Keratinocyte (primary cell): ENCODE data around the gene RBM25. TPM values are rescaled to one million over a fixed set of nuclear protein-coding genes. Genes with fewer than 3 reads are reported as not detected.

Experiments used
- DNase-seq: peaks from one replicate; pipeline ENCODE4 v3.0.0-alpha.2; 2011; ENCODE audit warnings: low read depth, missing footprints, low spot score
- FAIRE-seq: peaks from 2 replicates; lab custom pipeline; 2011; peaks lifted over from hg19 to GRCh38; lab: Jason Lieb, UNC
- H2AFZ ChIP-seq: 2 replicates; pipeline ENCODE4 v1.6.0; 2012; ENCODE audit warnings: low read length, control low read depth, inconsistent platforms; ENCODE audit not compliant: control insufficient read depth
- H3K27ac ChIP-seq: 2 replicates; pipeline ENCODE4 v1.5.1; 2011; ENCODE audit warnings: low read length; ENCODE audit not compliant: control insufficient read depth, insufficient read depth
- H3K27me3 ChIP-seq: 3 replicates; pipeline ENCODE4 v1.6.0; 2011; ENCODE audit warnings: low read length; ENCODE audit not compliant: control insufficient read depth, insufficient read depth; ENCODE audit errors: extremely low read depth
- H3K36me3 ChIP-seq, 2 experiments: 2 replicates in 1 of 2; 3 replicates in 1 of 2; pipeline ENCODE4 v1.5.1; 2011; ENCODE audit warnings: low read length in 2 of 2, mild to moderate bottlenecking in 1 of 2; ENCODE audit not compliant: control insufficient read depth in 2 of 2, insufficient read depth in 2 of 2; ENCODE audit errors: extremely low read depth in 1 of 2
- H3K4me1 ChIP-seq: 3 replicates; pipeline ENCODE4 v1.5.1; 2011; ENCODE audit warnings: low read length; ENCODE audit not compliant: control insufficient read depth, insufficient read depth; ENCODE audit errors: extremely low read depth
- H3K4me2 ChIP-seq: 3 replicates; pipeline ENCODE4 v1.6.0; 2011; ENCODE audit warnings: low read depth, low read length; ENCODE audit not compliant: control insufficient read depth, insufficient read depth; ENCODE audit errors: extremely low read depth
- H3K4me3 ChIP-seq, 3 experiments: fragments of 200-600 bp in 1 of 3; sonication (generic) in 1 of 3; 2 replicates in 2 of 3; 3 replicates in 1 of 3; pipeline ENCODE4 v1.5.1; 2011 to 2016; ENCODE audit warnings: low read length in 3 of 3, mild to moderate bottlenecking in 3 of 3, control low read depth in 2 of 3, inconsistent platforms in 1 of 3, low read depth in 1 of 3, mixed read lengths in 1 of 3, mixed run types in 1 of 3, moderate library complexity in 1 of 3; ENCODE audit not compliant: control insufficient read depth in 2 of 3, insufficient read depth in 2 of 3; ENCODE audit errors: extremely low read depth in 1 of 3
- H3K79me2 ChIP-seq: 2 replicates; pipeline ENCODE4 v1.6.0; 2012; ENCODE audit warnings: low read length; ENCODE audit not compliant: control insufficient read depth, insufficient read depth
- H3K9ac ChIP-seq: 3 replicates; pipeline ENCODE4 v1.6.0; 2011; ENCODE audit warnings: low read length; ENCODE audit not compliant: control insufficient read depth, insufficient read depth; ENCODE audit errors: extremely low read depth
- H3K9me1 ChIP-seq: 3 replicates; pipeline ENCODE4 v1.6.0; 2011; ENCODE audit warnings: low read length; ENCODE audit not compliant: control insufficient read depth, insufficient read depth; ENCODE audit errors: extremely low read depth
- H3K9me3 ChIP-seq: 2 replicates; pipeline ENCODE4 v1.5.1; 2012; ENCODE audit warnings: low read depth, low read length; ENCODE audit not compliant: control insufficient read depth
- H4K20me1 ChIP-seq: 3 replicates; pipeline ENCODE4 v1.6.0; 2011; ENCODE audit warnings: low read length; ENCODE audit not compliant: control insufficient read depth, insufficient read depth; ENCODE audit errors: extremely low read depth
- EZH2 ChIP-seq: IDR thresholded peaks from one replicate; pipeline ENCODE4 v1.6.1; 2012; ENCODE audit warnings: inconsistent platforms, mild to moderate bottlenecking, low read length, moderate library complexity
- dilution Hi-C: fragments of 300-500 bp; cut with MboI; formaldehyde crosslinking; loops from one replicate; pipeline ENCODE4 v1.7.0; 2020; ENCODE audit warnings: low sequenced_read_pairs; ENCODE audit not compliant: extremely low pct_ligation_motif_present
- polyA plus RNA-seq, 5 experiments: library from polyadenylated mRNA; depleted of rRNA in 3 of 5; stranded (reverse) in 3 of 5; stranded (forward) in 1 of 5; unstranded in 1 of 5; fragments of >200 nt; gene quantifications; 1 replicate in 1 of 5; 2 replicates in 3 of 5; 3 replicates in 1 of 5; pipeline versions ENCODE4 v1.2.1 to v1.2.3, GENCODE V29; 2011 to 2012; ENCODE audit warnings: missing spikeins in 2 of 5, low read depth in 1 of 5, low replicate concordance in 1 of 5
- TF ChIP-seq, protein P1 (sequence below), 3 experiments: IDR thresholded peaks in 1 of 3; conservative IDR thresholded peaks in 1 of 3; optimal IDR thresholded peaks in 1 of 3; 2 replicates in 2 of 3; 3 replicates in 1 of 3; pipeline versions ENCODE3 to v1.5.1; 2011; ENCODE audit warnings: low read length in 3 of 3, mild to moderate bottlenecking in 3 of 3, moderate library complexity in 2 of 3, control low read depth in 1 of 3, inconsistent platforms in 1 of 3; ENCODE audit not compliant: insufficient read depth in 2 of 3; ENCODE audit errors: extremely low read depth in 1 of 3

The RBM25 gene
- polyA plus RNA-seq, 1 donor (not counting 4 experiments of a cell fraction or from before 2014, with no cell fraction given), result 47.4 TPM

DNA sequence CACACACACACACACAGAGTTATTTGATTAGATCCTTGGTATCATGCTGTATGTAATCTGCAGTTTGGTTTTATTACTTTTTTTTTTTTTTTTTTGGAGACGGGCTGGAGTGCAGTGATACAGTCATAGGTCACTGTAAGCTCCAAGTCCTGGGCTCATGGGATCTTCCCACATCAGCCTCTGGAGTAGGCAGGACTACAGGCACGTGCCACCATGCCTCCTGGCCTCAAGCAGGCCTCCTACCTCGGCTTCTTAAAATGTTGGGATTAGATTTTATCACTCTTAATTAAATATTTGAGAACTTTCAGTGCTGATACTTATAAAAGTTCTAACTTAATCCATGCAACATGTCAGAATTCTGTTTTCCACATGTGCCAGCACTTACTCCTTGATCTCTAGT is 46.7 kb downstream of the RBM25 start:
- DNase-seq (no peak), FAIRE-seq (no peak)
- Histone ChIP-seq H3K36me3 (peaks cover 26 to 47% of the 10 kb centered on the region in 2 experiments), H3K4me2 (no peak overlapping the region), H3K4me3 (no peak overlapping the region), H3K9me1 (no peaks in the 10 kb centered on the region), H4K20me1 (no peaks in the 10 kb centered on the region), H3K79me2 (no peaks in the 10 kb centered on the region), H3K27ac (no peak overlapping the region), H3K9me3 (no peaks in the 10 kb centered on the region), H3K27me3 (no peaks in the 10 kb centered on the region), H3K9ac (no peak overlapping the region), H3K4me1 (no peaks in the 10 kb centered on the region), H2AFZ (no peak overlapping the region)
- TF ChIP-seq, protein P1, sequence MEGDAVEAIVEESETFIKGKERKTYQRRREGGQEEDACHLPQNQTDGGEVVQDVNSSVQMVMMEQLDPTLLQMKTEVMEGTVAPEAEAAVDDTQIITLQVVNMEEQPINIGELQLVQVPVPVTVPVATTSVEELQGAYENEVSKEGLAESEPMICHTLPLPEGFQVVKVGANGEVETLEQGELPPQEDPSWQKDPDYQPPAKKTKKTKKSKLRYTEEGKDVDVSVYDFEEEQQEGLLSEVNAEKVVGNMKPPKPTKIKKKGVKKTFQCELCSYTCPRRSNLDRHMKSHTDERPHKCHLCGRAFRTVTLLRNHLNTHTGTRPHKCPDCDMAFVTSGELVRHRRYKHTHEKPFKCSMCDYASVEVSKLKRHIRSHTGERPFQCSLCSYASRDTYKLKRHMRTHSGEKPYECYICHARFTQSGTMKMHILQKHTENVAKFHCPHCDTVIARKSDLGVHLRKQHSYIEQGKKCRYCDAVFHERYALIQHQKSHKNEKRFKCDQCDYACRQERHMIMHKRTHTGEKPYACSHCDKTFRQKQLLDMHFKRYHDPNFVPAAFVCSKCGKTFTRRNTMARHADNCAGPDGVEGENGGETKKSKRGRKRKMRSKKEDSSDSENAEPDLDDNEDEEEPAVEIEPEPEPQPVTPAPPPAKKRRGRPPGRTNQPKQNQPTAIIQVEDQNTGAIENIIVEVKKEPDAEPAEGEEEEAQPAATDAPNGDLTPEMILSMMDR (optimal IDR thresholded peaks at IDR 0.05 in 1 of 3, IDR thresholded peaks at IDR 0.05 in 1 of 3, conservative IDR thresholded peaks at IDR 0.05 in 1 of 3; ENCODE audit: extremely low read depth in 1 of 3, insufficient read depth in 2 of 3, low read length in 3 of 3), result no peak
- TF ChIP-seq EZH2, result no peak
- dilution Hi-C loops, result no loop called here

DNA sequence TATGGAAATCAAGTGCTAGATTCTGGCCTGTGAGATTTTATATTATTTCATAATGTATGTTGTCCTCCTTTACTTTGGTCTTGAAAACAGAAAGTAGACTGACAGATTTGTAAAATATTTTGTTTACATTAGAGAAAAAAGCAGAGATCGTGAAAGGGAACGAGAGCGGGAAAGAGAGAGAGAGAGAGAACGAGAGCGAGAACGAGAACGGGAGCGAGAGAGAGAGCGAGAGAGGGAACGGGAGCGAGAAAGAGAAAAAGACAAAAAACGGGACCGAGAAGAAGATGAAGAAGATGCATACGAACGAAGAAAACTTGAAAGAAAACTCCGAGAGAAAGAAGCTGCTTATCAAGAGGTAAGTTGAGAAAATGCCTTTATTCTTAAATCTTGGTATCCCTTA is 47.4 kb downstream of the RBM25 start:
- dilution Hi-C loops, result no loop called here
- DNase-seq (no peak), FAIRE-seq (no peak)
- no peak overlapping the region for H2AFZ ChIP-seq
- H3K27me3 ChIP-seq, result no peaks in the 10 kb centered on the region
- no peak overlapping the region for H3K4me2 ChIP-seq
- H3K27ac ChIP-seq, result no peak overlapping the region
- no peak overlapping the region for H3K4me3 ChIP-seq
- no peaks in the 10 kb centered on the region for H3K79me2 ChIP-seq
- no peak overlapping the region for H3K9ac ChIP-seq
- no peaks in the 10 kb centered on the region for H4K20me1 ChIP-seq
- H3K36me3 ChIP-seq, result peaks cover 26 to 44% of the 10 kb centered on the region in 2 experiments
- no peak for TF ChIP-seq EZH2
- TF ChIP-seq, protein P1 (optimal IDR thresholded peaks at IDR 0.05 in 1 of 3, IDR thresholded peaks at IDR 0.05 in 1 of 3, conservative IDR thresholded peaks at IDR 0.05 in 1 of 3; ENCODE audit: extremely low read depth in 1 of 3, insufficient read depth in 2 of 3, low read length in 3 of 3), result no peak
- no peaks in the 10 kb centered on the region for H3K9me3 ChIP-seq
- no peaks in the 10 kb centered on the region for H3K9me1 ChIP-seq
- H3K4me1 ChIP-seq, result no peaks in the 10 kb centered on the region
